IMR-90 (cell line): ENCODE data around the gene LAMA2. TPM values are rescaled to one million over a fixed set of nuclear protein-coding genes. Genes with fewer than 3 reads are reported as not detected.

Source experiments
- ATAC-seq: fragments of 200-7000 bp; cut with Tn5 transposase; 2 replicates; pipeline ENCODE4 v1.9.1; 2020; ENCODE audit warnings: low read depth, mild to moderate bottlenecking, moderate library complexity
- BruUV-seq: library from RNA; stranded (reverse); fragments of 400-500 nt; replicated peaks from 2 replicates; lab custom pipeline; 2021; lab: Mats Ljungman, UMichigan
- CTCF ChIA-PET: fragments of 300-600 bp; formaldehyde crosslinking; extraction: SDS; loops from one replicate; lab custom pipeline; 2021; ENCODE audit warnings: antibody characterized with exemption; lab: Yijun Ruan, JAX
- POLR2A ChIA-PET: fragments of 300-600 bp; sonication (Branson Sonifier 250); formaldehyde crosslinking; loops from one replicate; lab custom pipeline; 2022; ENCODE audit warnings: antibody characterized with exemption; ENCODE audit not compliant: unreplicated experiment; lab: Charles Lee
- DNase-seq: peaks from one replicate; pipeline ENCODE4 v3.0.0; 2013
- H2AFZ ChIP-seq: replicated peaks from 2 replicates; pipeline ENCODE3; 2013; ENCODE audit warnings: low read length, mild to moderate bottlenecking; ENCODE audit not compliant: poor library complexity
- H2AK5ac ChIP-seq: 2 replicates; pipeline ENCODE4 v1.6.1; 2013; ENCODE audit warnings: low read depth, low read length, inconsistent platforms
- H2AK9ac ChIP-seq: replicated peaks from 2 replicates; pipeline ENCODE3; 2013; ENCODE audit warnings: mild to moderate bottlenecking, low read depth, low read length, moderate library complexity; ENCODE audit not compliant: poor library complexity
- H2BK120ac ChIP-seq: 2 replicates; pipeline ENCODE4 v1.6.1; 2013; ENCODE audit warnings: low read depth, low read length, inconsistent platforms
- H2BK15ac ChIP-seq: 3 replicates; pipeline ENCODE4 v1.6.1; 2013; ENCODE audit warnings: low read depth, low read length, inconsistent platforms
- H2BK20ac ChIP-seq: 2 replicates; pipeline ENCODE4 v1.6.1; 2013; ENCODE audit warnings: low read depth, mild to moderate bottlenecking, inconsistent platforms, low read length, moderate library complexity
- H2BK5ac ChIP-seq: 2 replicates; pipeline ENCODE4 v1.6.1; 2013; ENCODE audit warnings: mild to moderate bottlenecking, low read depth, low read length, inconsistent platforms; ENCODE audit not compliant: poor library complexity, severe bottlenecking
- H3K14ac ChIP-seq: replicated peaks from 2 replicates; pipeline ENCODE4 v1.6.1; 2013; ENCODE audit warnings: low read depth, low read length, inconsistent platforms
- H3K18ac ChIP-seq: 2 replicates; pipeline ENCODE4 v1.6.1; 2013; ENCODE audit warnings: low read depth, low read length, control low read depth
- H3K23ac ChIP-seq: 2 replicates; pipeline ENCODE4 v1.6.1; 2013; ENCODE audit warnings: low read depth, low read length, inconsistent platforms
- H3K27ac ChIP-seq: 2 replicates; pipeline ENCODE4 v1.5.1; 2013; ENCODE audit warnings: mild to moderate bottlenecking, control low read depth, low read length; ENCODE audit not compliant: insufficient read depth
- H3K27me3 ChIP-seq: 2 replicates; pipeline ENCODE4 v1.6.1; 2013; ENCODE audit warnings: low read length; ENCODE audit not compliant: control insufficient read depth, insufficient read depth
- H3K36me3 ChIP-seq: 2 replicates; pipeline ENCODE4 v1.6.1; 2013; ENCODE audit warnings: low read length, mixed read lengths; ENCODE audit not compliant: control insufficient read depth, insufficient read depth
- H3K4ac ChIP-seq: 2 replicates; pipeline ENCODE4 v1.6.1; 2013; ENCODE audit warnings: low read depth, low read length, inconsistent platforms
- H3K4me1 ChIP-seq: 2 replicates; pipeline ENCODE4 v1.6.1; 2013; ENCODE audit warnings: low read length, mixed read lengths; ENCODE audit not compliant: control insufficient read depth, insufficient read depth
- H3K4me2 ChIP-seq: 2 replicates; pipeline ENCODE4 v1.6.1; 2013; ENCODE audit warnings: low read depth, mild to moderate bottlenecking, control low read depth, low read length, moderate library complexity
- H3K4me3 ChIP-seq: 2 replicates; pipeline ENCODE4 v1.5.1; 2013; ENCODE audit warnings: low read depth, mild to moderate bottlenecking, control low read depth, low read length, moderate library complexity; ENCODE audit not compliant: insufficient read depth
- H3K56ac ChIP-seq: 2 replicates; pipeline ENCODE4 v1.6.1; 2013; ENCODE audit warnings: low read length, inconsistent platforms; ENCODE audit not compliant: insufficient read depth; ENCODE audit errors: extremely low read depth
- H3K79me1 ChIP-seq, 2 experiments: 2 replicates each; pipeline ENCODE4 v1.6.1; 2013; ENCODE audit warnings: low read length in 2 of 2, inconsistent platforms in 1 of 2, low read depth in 1 of 2
- H3K9ac ChIP-seq: 2 replicates; pipeline ENCODE4 v1.6.1; 2013; ENCODE audit warnings: low read depth, low read length, control low read depth
- H3K9me1 ChIP-seq: 2 replicates; pipeline ENCODE4 v1.6.1; 2013; ENCODE audit warnings: low read length, inconsistent platforms; ENCODE audit not compliant: insufficient read depth
- H3K9me3 ChIP-seq: 2 replicates; pipeline ENCODE4 v1.6.1; 2013; ENCODE audit warnings: low read length; ENCODE audit not compliant: control insufficient read depth, insufficient read depth
- H4K20me1 ChIP-seq: 2 replicates; pipeline ENCODE4 v1.6.1; 2013; ENCODE audit warnings: low read length, inconsistent platforms; ENCODE audit not compliant: insufficient read depth
- H4K5ac ChIP-seq: 2 replicates; pipeline ENCODE4 v1.6.1; 2013; ENCODE audit warnings: mild to moderate bottlenecking, low read depth, low read length, control low read depth
- H4K8ac ChIP-seq, 2 experiments: 2 replicates each; pipeline ENCODE4 v1.6.1; 2013; ENCODE audit warnings: low read depth in 2 of 2, low read length in 2 of 2, control low read depth in 1 of 2, inconsistent platforms in 1 of 2
- H4K91ac ChIP-seq: 2 replicates; pipeline ENCODE4 v1.6.1; 2013; ENCODE audit warnings: low read depth, low read length, inconsistent platforms; ENCODE audit not compliant: insufficient read depth
- ELK1 ChIP-seq: fragments of 150-350 bp; IDR thresholded peaks from 2 replicates; pipeline ENCODE4 v1.6.1; 2016; ENCODE audit warnings: low read depth, mild to moderate bottlenecking, low read length, moderate library complexity, borderline replicate concordance
- MAFK ChIP-seq: IDR thresholded peaks from 2 replicates; pipeline ENCODE4 v1.6.1; 2012; ENCODE audit warnings: low read depth, low read length, improper control_type of control experiment
- WGBS, 2 experiments: methylation state at CpG; one replicate each; pipeline versions ENCODE4 v1.1.5 to v1.1.7; 2013; ENCODE audit warnings: missing lambda C conversion rate in 2 of 2; ENCODE audit not compliant: insufficient read length in 1 of 2; ENCODE audit errors: extremely low coverage in 2 of 2; 5-methylcytosine and 5-hydroxymethylcytosine counted together
- dilution Hi-C: fragments of 300-500 bp; cut with HindIII; formaldehyde crosslinking; loops from one replicate; pipeline ENCODE4 v1.14.3; 2018; ENCODE audit warnings: low sequenced_read_pairs; ENCODE audit not compliant: unreplicated experiment
- in situ Hi-C: fragments of 300-500 bp; cut with MboI; formaldehyde crosslinking; loops from 3 replicates; pipeline ENCODE4 v1.14.3; 2019; ENCODE audit warnings: low sequenced_read_pairs, inconsistent platforms, mixed read lengths
- intact Hi-C: fragments of 100-400 bp; cut with micrococcal nuclease; formaldehyde crosslinking; loops from 2 replicates; pipeline ENCODE4 v1.10.0; 2022
- polyA plus RNA-seq, 3 experiments: library from polyadenylated mRNA; depleted of rRNA; stranded (reverse); fragments of >200 nt; gene quantifications; 2 replicates each; pipeline ENCODE4 v1.2.3, GENCODE V29; 2012; ENCODE audit warnings: low replicate concordance in 1 of 3
- total RNA-seq: library from RNA; depleted of rRNA; stranded (reverse); fragments of >200 nt; gene quantifications from 2 replicates; pipeline ENCODE4 v1.2.3, GENCODE V29; 2012

Gene LAMA2
- total and polyA plus RNA-seq, 2 of the 4 experiments (the other 2 are of a cell fraction): 9.9 to 13.3 TPM

DNA sequence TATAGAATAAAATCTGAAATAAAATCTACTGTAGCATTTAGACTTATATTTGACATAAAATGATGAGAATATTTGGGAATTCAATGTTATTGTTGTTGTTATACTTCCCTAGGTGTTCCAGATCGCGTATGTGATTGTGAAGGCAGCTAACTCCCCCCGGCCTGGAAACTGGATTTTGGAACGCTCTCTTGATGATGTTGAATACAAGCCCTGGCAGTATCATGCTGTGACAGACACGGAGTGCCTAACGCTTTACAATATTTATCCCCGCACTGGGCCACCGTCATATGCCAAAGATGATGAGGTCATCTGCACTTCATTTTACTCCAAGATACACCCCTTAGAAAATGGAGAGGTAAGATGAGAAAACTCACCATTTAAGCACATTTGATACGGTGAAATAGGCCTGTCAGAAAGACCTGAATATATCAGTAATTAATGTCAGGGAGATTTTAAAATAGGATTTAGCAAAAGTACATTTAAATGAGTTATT is 215.2 kb downstream of the LAMA2 start:
- Histone ChIP-seq H2BK120ac (no peak overlapping the region), H4K5ac (no peak overlapping the region), H3K4me2 (no peak overlapping the region), H3K4me1 (peaks cover 2% of the 10 kb centered on the region; the same call in 1 of the 2 replicates), H3K9ac (no peak overlapping the region), H4K20me1 (no peaks in the 10 kb centered on the region), H4K8ac (no peak overlapping the region), H3K18ac (no peak overlapping the region), H3K79me1 (no peaks in the 10 kb centered on the region), H3K9me1 (peaks cover 3% of the 10 kb centered on the region), H3K27ac (no peak overlapping the region), H2BK20ac (no peak overlapping the region), H2AK9ac (no peak overlapping the region), H2BK15ac (no peak overlapping the region), H3K4me3 (no peak overlapping the region), H2BK5ac (no peak overlapping the region), H3K14ac (no peak overlapping the region), H3K4ac (no peak overlapping the region), H3K9me3 (no peaks in the 10 kb centered on the region), H3K27me3 (no peaks in the 10 kb centered on the region), H2AFZ (no peak overlapping the region), H4K91ac (no peak overlapping the region), H3K56ac (no peak overlapping the region), H3K23ac (no peak overlapping the region), H3K36me3 (no peaks in the 10 kb centered on the region), H2AK5ac (no peak overlapping the region)
- DNase-seq: no peak
- ChIA-PET POLR2A (no interaction called here), CTCF (no interaction called here)
- dilution Hi-C loops (no loop called here), intact Hi-C loops (no loop called here), in situ Hi-C loops (no loop called here)
- no TSS peak for BruUV-seq
- no peak for ATAC-seq
- no peak for TF ChIP-seq ELK1
- no peak for TF ChIP-seq MAFK
- no CpG with 5 or more reads among the region's 9 CpGs for WGBS, 2 experiments
